Activated CD8-positive, alpha-beta memory T cell treated with anti-CD3 and anti-CD28 coated beads, Interleukin-2, amount 50 U/mL, for 1 hour (primary cell): ENCODE data around the gene UCHL5.

Experiments used
- DNase-seq: peaks from one replicate; pipeline ENCODE4 v3.0.0-alpha.2; 2020; ENCODE audit errors: extremely low read depth

UCHL5 gene

DNA sequence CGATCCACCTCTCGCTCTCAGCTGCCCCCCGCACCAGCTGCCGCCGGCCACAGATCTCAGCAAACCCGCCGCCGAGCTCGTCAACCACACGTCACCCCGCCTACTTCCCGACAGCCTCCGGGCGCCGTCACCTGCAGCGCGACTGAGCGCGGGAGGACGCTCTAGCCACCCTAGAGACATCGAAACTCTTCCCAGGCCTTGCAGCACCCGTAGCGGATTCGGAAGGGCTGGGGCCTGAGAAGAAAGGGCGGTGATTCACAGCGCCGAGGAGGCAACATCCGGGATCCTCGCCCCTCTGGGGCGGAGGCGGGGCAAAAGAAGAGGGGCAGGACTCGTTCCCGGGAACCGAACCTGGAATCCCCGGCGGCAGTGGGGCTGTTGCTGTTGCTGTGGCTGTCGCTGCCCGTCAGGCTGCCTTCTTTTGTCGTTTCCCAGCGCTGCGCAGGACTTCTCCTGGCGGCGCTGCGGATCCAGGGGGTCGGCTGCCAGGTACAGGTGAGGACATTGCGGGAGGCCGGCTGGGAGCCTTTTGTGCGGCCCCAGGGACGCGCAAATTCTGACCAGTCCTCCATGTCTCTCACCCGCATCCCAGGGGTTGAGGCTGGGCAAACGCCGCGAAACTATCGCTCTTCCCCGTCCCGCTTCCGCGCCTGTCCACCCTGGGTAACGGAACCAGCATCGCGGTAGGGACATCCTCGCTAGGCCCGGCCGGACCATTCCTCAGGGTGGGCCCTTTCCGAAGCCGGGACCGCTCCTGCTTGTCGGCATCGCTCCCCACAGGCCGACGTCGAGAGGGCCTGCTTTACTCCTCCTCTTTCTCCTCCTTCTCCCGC, at the start of gene UCHL5, which contains the start of gene RO60:
UCHL5 (minus strand) TSS at position 79 of the 833 bp plus-strand sequence. CDS start 100 bp downstream, outside the sequence.
RO60 (plus strand) TSS at position 331 of the 833 bp plus-strand sequence. CDS start 9,443 bp downstream, outside the sequence.
- peak; percentile 86 for DNase-seq

DNA sequence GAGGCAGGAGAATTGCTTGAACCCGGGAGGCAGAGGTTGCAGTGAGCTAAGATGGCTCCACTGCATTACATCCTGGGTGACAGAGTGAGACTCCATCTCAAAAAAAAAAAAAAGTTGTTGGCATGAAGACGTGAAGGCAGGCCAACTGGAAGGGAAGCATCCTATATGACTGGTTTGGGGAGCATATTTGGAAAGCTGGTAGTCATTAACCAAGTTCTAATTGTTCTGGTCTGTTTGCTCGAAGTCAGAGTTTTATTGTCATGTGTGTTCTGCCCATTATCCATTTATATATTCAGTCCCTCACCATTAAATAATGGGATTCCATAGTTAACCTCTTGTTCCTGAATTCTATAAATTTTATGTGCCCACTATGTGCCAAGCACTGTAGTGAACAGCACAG, 49.3 kb upstream of the UCHL5 start:
- DNase-seq: no peak

DNA sequence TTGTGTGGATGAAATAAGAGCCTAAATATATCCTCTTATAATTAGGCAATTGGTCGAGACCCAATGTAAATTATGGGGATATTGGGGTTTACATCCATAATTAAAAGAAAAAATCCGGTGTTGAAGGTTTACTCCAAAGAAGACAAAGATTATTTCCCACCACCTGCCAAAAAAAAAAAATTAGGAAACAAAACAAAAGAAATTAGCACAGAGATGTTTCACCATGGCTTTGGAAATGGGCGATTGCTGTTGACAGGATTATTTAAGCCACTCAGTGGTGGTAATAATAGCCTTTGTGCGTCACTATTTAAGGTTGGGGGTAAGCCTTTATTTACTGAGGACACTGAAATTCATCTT, 46.6 kb upstream of the UCHL5 start:
- no peak for DNase-seq

GRCh38 chr1:193104907-193105820, 46.0 kb upstream of the UCHL5 start, which contains the start of gene GLRX2:
TSS of gene GLRX2 (minus strand) at chr1:193105414. CDS start at chr1:193105382, 32 bp downstream.
- DNase-seq: peak; percentile 45

GRCh38 chr1:193104502-193104906, 45.3 kb upstream of the UCHL5 start:
- DNase-seq: no peak

- DNase-seq: no peak
These were observed 44.8 kb upstream of the UCHL5 start for GRCh38 chr1:193103759-193104501.

- DNase-seq: no peak
These were observed 43.5 kb upstream of the UCHL5 start for GRCh38 chr1:193102662-193103061.

DNA sequence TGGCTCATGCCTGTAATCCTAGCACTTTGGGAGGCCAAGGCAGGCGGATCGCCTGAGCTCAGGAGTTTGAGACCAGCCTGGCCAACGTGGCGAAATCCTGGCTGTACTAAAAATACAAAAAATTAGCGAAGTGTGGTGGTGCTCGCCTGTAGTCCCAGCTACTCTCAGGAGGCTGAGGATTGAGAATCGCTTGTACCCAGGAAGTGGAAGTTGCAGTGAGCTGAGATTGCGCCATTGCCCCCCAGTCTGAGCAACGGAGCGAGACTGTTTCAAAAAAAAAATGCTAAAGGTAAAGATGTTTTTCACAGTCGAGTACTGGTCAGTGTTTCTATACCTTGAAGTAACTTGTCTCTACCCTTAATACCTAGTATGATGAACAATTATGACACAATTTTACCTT, 35.0 kb upstream of the UCHL5 start:
- no peak for DNase-seq

DNA sequence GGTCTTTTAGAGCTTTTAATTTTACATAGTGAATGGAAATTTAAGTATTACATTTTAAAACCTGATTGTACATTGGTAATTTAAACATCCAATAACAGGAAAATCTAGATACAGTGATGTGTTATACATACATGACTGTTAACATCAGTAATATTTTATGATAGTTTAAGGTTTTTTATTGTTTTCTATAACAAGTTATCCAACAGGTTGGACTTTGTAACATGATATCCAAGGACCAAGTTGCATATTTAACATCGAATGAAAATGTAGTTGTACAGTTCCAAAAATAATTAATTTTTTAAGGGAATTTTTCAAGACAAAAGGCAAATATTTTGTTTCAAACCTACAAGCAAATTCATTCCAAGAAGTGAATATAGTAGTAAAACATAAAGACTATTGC, 31.7 kb upstream of the UCHL5 start:
- DNase-seq: no peak

- DNase-seq: no peak
These were observed 28.7 kb upstream of the UCHL5 start for GRCh38 chr1:193087893-193088292.

GRCh38 chr1:193086342-193086741, 27.2 kb upstream of the UCHL5 start:
- no peak for DNase-seq

DNA sequence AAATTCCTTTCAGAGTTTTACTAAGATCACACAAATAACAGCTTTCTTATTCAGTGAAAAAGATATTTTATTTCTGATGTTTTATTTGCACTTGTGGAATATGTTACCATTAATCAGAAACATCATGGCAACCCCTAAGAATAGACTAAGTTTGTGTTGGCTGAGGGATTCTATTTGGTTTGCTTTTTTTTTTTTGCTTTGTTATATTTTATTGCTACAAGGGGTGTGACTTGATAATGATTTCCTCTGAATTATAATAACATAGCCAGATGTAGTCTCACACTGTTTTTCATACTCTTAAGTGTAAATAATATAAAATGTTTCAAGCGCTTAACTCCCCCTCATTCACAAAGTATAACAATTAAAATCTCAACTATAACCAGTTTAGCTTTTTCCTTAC, 26.1 kb upstream of the UCHL5 start:
- no peak for DNase-seq

DNA sequence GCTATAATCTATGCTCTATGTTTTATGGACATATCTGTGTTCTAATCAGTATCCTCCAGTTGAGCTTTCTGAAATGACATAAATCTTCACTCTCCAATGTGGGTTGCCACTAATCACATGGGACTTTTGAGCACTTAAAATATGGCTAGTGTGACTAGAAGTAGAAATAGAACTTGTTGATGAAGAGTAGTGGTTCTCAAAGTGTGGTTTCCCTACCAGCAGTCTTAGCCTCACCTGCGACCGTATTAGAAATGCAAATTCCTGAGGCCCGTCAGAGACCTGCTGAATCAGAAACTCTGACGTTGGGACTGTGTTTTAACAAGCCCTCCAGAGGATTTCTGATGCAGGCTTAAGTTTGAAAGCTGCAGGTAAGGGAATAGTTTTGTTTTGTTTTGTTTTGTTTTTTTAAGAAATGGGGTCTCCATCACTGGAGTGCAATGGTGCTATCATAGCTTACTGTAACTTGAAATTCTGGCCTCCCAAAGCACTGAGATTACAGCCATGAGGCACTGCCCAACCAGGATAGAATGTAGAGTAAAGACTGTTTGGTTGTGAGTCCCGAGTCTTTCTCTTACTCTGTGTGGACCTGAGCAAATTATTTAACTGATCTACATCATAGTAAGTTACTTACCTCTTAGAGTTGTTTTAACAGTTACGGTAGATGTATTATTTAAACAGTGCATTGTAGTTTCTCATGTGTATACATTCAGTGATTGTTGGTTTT, 24.4 kb upstream of the UCHL5 start:
- no peak for DNase-seq

DNA sequence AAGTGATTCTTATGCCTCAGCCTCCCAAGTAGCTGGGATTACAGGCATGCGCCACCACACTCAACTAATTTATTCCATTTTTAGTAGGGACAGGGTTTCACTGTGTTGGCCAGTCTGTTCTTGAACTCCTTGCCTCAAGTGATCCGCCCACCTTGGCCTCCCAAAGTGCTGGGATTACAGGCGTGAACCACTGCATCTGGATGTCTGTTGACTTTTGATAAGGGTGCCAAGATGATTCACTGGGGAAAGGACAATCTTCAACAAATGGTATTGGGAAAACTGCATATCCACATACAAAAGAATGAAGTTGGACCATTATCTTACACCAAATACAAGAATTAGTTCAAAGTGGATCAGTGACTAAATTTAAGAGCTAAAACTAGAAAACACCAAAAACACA, 20.0 kb upstream of the UCHL5 start:
- no peak for DNase-seq

DNA sequence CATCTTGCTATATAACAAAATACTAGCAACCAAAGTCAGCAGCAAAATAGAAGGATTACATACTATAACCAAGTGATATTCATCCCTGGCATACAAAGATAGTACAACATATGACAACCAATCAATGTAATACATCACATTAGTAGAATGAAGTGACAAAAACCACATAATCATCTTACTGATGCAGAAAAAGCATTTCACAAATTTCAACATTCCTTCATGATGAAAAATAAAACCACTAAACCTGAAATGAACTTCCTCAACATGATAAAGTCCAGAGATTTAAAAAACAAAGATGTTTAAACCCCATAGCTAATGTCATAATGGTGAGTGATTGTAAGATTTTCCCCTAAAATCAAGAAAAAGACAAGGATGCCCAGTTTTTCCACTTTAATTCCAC, 18.8 kb upstream of the UCHL5 start:
- DNase-seq: no peak

GRCh38 chr1:193070942-193071341, 11.8 kb upstream of the UCHL5 start:
- no peak for DNase-seq

- DNase-seq: no peak
These were observed 11.2 kb upstream of the UCHL5 start for GRCh38 chr1:193070386-193070753.

DNA sequence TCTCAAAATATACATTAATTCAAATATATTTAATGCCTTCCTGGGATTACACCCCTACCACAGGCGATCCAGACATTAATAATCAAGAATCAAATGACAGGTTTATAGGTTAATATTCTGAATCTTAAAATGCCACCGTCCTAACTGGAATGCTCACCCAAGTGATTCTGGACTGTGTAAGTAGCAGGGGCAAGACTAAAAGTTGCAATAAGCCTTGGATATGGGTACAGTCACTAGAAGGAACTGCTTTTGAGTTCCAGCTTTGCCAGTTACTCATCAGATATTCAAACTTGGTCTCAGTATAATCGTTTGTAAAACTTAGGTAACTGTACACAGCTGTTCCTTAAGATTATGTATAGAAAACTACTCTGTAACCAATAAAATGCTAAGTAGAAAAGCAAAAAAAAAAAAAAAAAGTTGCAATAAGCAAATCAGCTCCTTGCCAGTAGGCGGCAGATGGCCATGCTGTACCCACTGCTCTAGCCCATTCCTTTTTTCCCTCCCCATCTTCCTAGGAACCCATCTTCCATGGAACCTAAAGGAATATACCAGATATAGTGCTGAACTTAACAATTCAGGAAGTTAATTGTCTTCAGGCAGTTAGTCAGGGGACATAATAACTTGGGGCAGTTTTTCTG, 10.7 kb upstream of the UCHL5 start:
- DNase-seq: no peak

- no peak for DNase-seq
These were observed 8.9 kb upstream of the UCHL5 start for GRCh38 chr1:193068013-193068412.

GRCh38 chr1:193066606-193067005, 7.4 kb upstream of the UCHL5 start:
- DNase-seq: no peak

DNA sequence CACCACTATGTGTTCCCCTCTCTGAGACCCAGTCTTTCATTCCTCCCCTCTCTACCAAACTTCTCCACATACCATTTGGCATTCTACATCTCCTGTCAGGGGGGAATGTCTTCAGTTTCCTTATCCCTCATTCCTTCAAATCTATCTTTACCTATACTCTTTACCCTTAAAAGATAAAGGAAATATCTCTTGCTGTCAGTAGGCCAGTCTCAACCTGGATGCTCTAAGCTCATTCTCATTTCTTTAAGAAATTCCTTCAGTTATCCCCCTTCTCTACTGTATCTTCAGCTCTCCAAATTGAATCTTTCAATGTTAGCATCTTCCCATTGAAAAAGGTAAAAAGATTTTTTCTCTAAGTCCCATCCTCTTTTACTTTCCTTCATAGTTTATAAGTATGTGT, 6.8 kb upstream of the UCHL5 start:
- no peak for DNase-seq
